ENCODE results near the gene SOSTDC1. TPM values are rescaled to one million over a fixed set of nuclear protein-coding genes. Genes with fewer than 3 reads are reported as not detected.

Gene SOSTDC1
- polyA plus RNA-seq, 3 donors = not detected

GRCh38 chr7:16431646-16432424 lies 33.7 kb downstream of the SOSTDC1 start:
- no peak overlapping the region for H3K27ac ChIP-seq (ENCODE audit: low read depth in 1 of 2, low read length in 2 of 2)
- Mint-ChIP-seq H3K4me3 (no peak overlapping the region), H3K9me3 (peaks cover 0 to 4% (median 0%) of the 10 kb centered on the region in 7 donors), H3K27ac (no peak overlapping the region), H3K27me3 (ENCODE audit: low read depth in 3 of 3) (peaks cover 0 to 2% (median 2%) of the 10 kb centered on the region in 3 donors), H3K36me3 (no peaks in the 10 kb centered on the region), H3K4me1 (peaks cover 9% of the 10 kb centered on the region)
- 100% methylated on average over 1 of the region's 2 CpGs for WGBS (ENCODE audit: insufficient coverage)
- no peak overlapping the region for H3K9ac ChIP-seq (ENCODE audit: insufficient read depth, low read length, poor library complexity, severe bottlenecking)
- no peak overlapping the region for H3K4me2 ChIP-seq (replicated peaks; ENCODE audit: extremely low read depth, low read length, poor library complexity, severe bottlenecking)
- H3K79me2 ChIP-seq (ENCODE audit: insufficient read depth, low read length) = no peaks in the 10 kb centered on the region
- no peaks in the 10 kb centered on the region for H3K36me3 ChIP-seq (replicated peaks in 1 of 2; ENCODE audit: control insufficient read depth in 1 of 2, insufficient read depth in 2 of 2, low read length in 2 of 2)
- H4K20me1 ChIP-seq (ENCODE audit: insufficient read depth, low read length) = no peaks in the 10 kb centered on the region
- peak; percentile 19 for TF ChIP-seq CTCF (IDR thresholded peaks at IDR 0.05)
- no peaks in the 10 kb centered on the region for H3K4me1 ChIP-seq (ENCODE audit: control insufficient read depth in 1 of 2, insufficient read depth in 2 of 2, low read length in 2 of 2)
- no peaks in the 10 kb centered on the region for H3K9me3 ChIP-seq (replicated peaks in 1 of 2; ENCODE audit: control insufficient read depth in 1 of 2, insufficient read depth in 1 of 2, low read length in 2 of 2)
- H3K4me3 ChIP-seq (replicated peaks in 1 of 3; ENCODE audit: low read depth in 2 of 3, low read length in 3 of 3) = no peak overlapping the region
- no peak for DNase-seq
- no peak overlapping the region for H2AFZ ChIP-seq (ENCODE audit: insufficient read depth, low read depth, low read length, poor library complexity, severe bottlenecking)
- H3K27me3 ChIP-seq (ENCODE audit: control insufficient read depth in 2 of 2, insufficient read depth in 2 of 2, low read length in 2 of 2) = no peaks in the 10 kb centered on the region
- intact Hi-C loops (cut with micrococcal nuclease) = no loop called here

- intact Hi-C loops (cut with micrococcal nuclease) = no loop called here
- H3K9ac ChIP-seq (ENCODE audit: insufficient read depth, low read length, poor library complexity, severe bottlenecking) = no peak overlapping the region
- no peaks in the 10 kb centered on the region for H4K20me1 ChIP-seq (ENCODE audit: insufficient read depth, low read length)
- H3K4me1 ChIP-seq (ENCODE audit: control insufficient read depth in 1 of 2, insufficient read depth in 2 of 2, low read length in 2 of 2) = no peaks in the 10 kb centered on the region
- H3K27ac Mint-ChIP-seq = no peak overlapping the region
- peaks cover 0 to 4% (median 0%) of the 10 kb centered on the region in 7 donors for H3K9me3 Mint-ChIP-seq
- WGBS (ENCODE audit: insufficient coverage) = 94% methylated on average over 2 of the region's 3 CpGs
- TF ChIP-seq CTCF (IDR thresholded peaks at IDR 0.05) = no peak
- H3K79me2 ChIP-seq (ENCODE audit: insufficient read depth, low read length) = no peaks in the 10 kb centered on the region
- H3K4me2 ChIP-seq (replicated peaks; ENCODE audit: extremely low read depth, low read length, poor library complexity, severe bottlenecking) = no peak overlapping the region
- no peak overlapping the region for H3K4me3 ChIP-seq (replicated peaks in 1 of 3; ENCODE audit: low read depth in 2 of 3, low read length in 3 of 3)
- no peaks in the 10 kb centered on the region for H3K9me3 ChIP-seq (replicated peaks in 1 of 2; ENCODE audit: control insufficient read depth in 1 of 2, insufficient read depth in 1 of 2, low read length in 2 of 2)
- H3K27me3 Mint-ChIP-seq (ENCODE audit: low read depth in 3 of 3) = peaks cover 0 to 4% (median 3%) of the 10 kb centered on the region in 3 donors
- peaks cover 9% of the 10 kb centered on the region for H3K4me1 Mint-ChIP-seq
- no peaks in the 10 kb centered on the region for H3K36me3 Mint-ChIP-seq
- DNase-seq = no peak
- H3K4me3 Mint-ChIP-seq = no peak overlapping the region
- no peak overlapping the region for H2AFZ ChIP-seq (ENCODE audit: insufficient read depth, low read depth, low read length, poor library complexity, severe bottlenecking)
- no peaks in the 10 kb centered on the region for H3K27me3 ChIP-seq (ENCODE audit: control insufficient read depth in 2 of 2, insufficient read depth in 2 of 2, low read length in 2 of 2)
- H3K27ac ChIP-seq (ENCODE audit: low read depth in 1 of 2, low read length in 2 of 2) = no peak overlapping the region
- no peaks in the 10 kb centered on the region for H3K36me3 ChIP-seq (replicated peaks in 1 of 2; ENCODE audit: control insufficient read depth in 1 of 2, insufficient read depth in 2 of 2, low read length in 2 of 2)
Observed at GRCh38 chr7:16430133-16430532, 35.4 kb downstream of the SOSTDC1 start.
